K562 (cell line): ENCODE results near the gene DHODH. TPM values are rescaled to one million over a fixed set of nuclear protein-coding genes. Genes with fewer than 3 reads are reported as not detected.

Source experiments
- ATAC-seq: fragments of 200-7000 bp; cut with Tn5 transposase; 3 replicates; pipeline ENCODE4 v1.9.1; 2020; ENCODE audit warnings: moderate library complexity
- BruUV-seq: library from RNA; stranded (reverse); fragments of 400-500 nt; replicated peaks from 2 replicates; lab custom pipeline; 2021; lab: Mats Ljungman, UMichigan
- CTCF ChIA-PET: fragments of 300-600 bp; formaldehyde crosslinking; extraction: SDS; loops from one replicate; lab custom pipeline; 2021; ENCODE audit warnings: low intra/inter-chr PET ratio; lab: Yijun Ruan, JAX
- POLR2A ChIA-PET: fragments of 300-600, 350-650 bp; sonication (Branson Sonifier 250); formaldehyde crosslinking; extraction: SDS; loops from one replicate; lab custom pipeline; 2021; ENCODE audit warnings: antibody characterized with exemption, inconsistent platforms; lab: Yijun Ruan, JAX
- DNase-seq, 4 experiments: peaks; one replicate each; pipeline versions ENCODE4 v3.0.0 to v3.0.0-alpha.2; 2011 to 2018; ENCODE audit warnings: low spot score in 3 of 4, mixed read lengths in 3 of 4; ENCODE audit errors: extremely low read depth in 1 of 4
- FAIRE-seq: peaks from 2 replicates; lab custom pipeline; 2011; peaks lifted over from hg19 to GRCh38; lab: Jason Lieb, UNC
- H2AFZ ChIP-seq: 2 replicates; pipeline ENCODE4 v1.6.0; 2011; ENCODE audit warnings: low read depth, low read length, control low read depth, inconsistent platforms
- H3K27ac ChIP-seq: fragments of 200-600 bp; 3 replicates; pipeline ENCODE4 v1.8.0; 2011; ENCODE audit warnings: low read depth, mild to moderate bottlenecking, control low read depth, inconsistent platforms, low read length, moderate library complexity, mixed read lengths; ENCODE audit errors: extremely low read depth
- H3K27me3 ChIP-seq, 2 experiments: fragments of 300-600 bp in 1 of 2; 2 replicates in 1 of 2; 3 replicates in 1 of 2; pipeline versions ENCODE4 v1.6.0 to v1.8.0; 2011; ENCODE audit warnings: inconsistent platforms in 2 of 2, low read length in 2 of 2, mild to moderate bottlenecking in 1 of 2, mixed read lengths in 1 of 2, moderate library complexity in 1 of 2; ENCODE audit not compliant: control insufficient read depth in 2 of 2, insufficient read depth in 2 of 2
- H3K36me3 ChIP-seq: fragments of 300-600 bp; 3 replicates; pipeline ENCODE4 v1.8.0; 2011; ENCODE audit warnings: mild to moderate bottlenecking, low read length, inconsistent platforms; ENCODE audit not compliant: control insufficient read depth, insufficient read depth
- H3K4me1 ChIP-seq, 2 experiments: fragments of 200-600 bp in 1 of 2; replicated peaks in 1 of 2; 2 replicates in 1 of 2; 3 replicates in 1 of 2; pipeline versions ENCODE4 v1.5.1 to v1.8.0; 2011; ENCODE audit warnings: inconsistent platforms in 2 of 2, low read length in 2 of 2, mild to moderate bottlenecking in 1 of 2, mixed read lengths in 1 of 2, moderate library complexity in 1 of 2; ENCODE audit not compliant: control insufficient read depth in 2 of 2, insufficient read depth in 2 of 2
- H3K4me2 ChIP-seq: 2 replicates; pipeline ENCODE4 v1.6.1; 2011; ENCODE audit warnings: low read length, control low read depth, inconsistent platforms, mixed read lengths; ENCODE audit not compliant: insufficient read depth
- H3K4me3 ChIP-seq: fragments of 200-600 bp; sonication (generic), shearing (Covaris generic); 2 replicates; pipeline ENCODE4 v1.5.1; 2016; ENCODE audit warnings: control low read depth, inconsistent platforms
- H3K79me2 ChIP-seq: fragments of 200-600 bp; 3 replicates; pipeline ENCODE4 v1.8.0; 2011; ENCODE audit warnings: low read length, inconsistent platforms; ENCODE audit not compliant: control insufficient read depth, insufficient read depth
- H3K9ac ChIP-seq, 2 experiments: 2 replicates each; pipeline versions ENCODE4 v1.6.0 to v1.6.1; 2011; ENCODE audit warnings: low read depth in 2 of 2, low read length in 2 of 2, control low read depth in 1 of 2, inconsistent platforms in 1 of 2, mild to moderate bottlenecking in 1 of 2, mixed read lengths in 1 of 2; ENCODE audit not compliant: insufficient read depth in 1 of 2
- H3K9me1 ChIP-seq: one replicate; pipeline ENCODE4 v1.6.0; 2011; ENCODE audit warnings: inconsistent platforms, mild to moderate bottlenecking, low read length, moderate library complexity; ENCODE audit not compliant: control insufficient read depth, insufficient read depth
- H3K9me3 ChIP-seq: replicated peaks from 2 replicates; pipeline ENCODE4 v1.5.1; 2011; ENCODE audit warnings: low read depth, low read length, inconsistent platforms; ENCODE audit not compliant: control insufficient read depth, insufficient read depth
- H4K20me1 ChIP-seq: replicated peaks from 2 replicates; pipeline ENCODE4 v1.6.1; 2011; ENCODE audit warnings: low read length, inconsistent platforms, mixed read lengths; ENCODE audit not compliant: control insufficient read depth, insufficient read depth
- BRD9 ChIP-seq: fragments of 450-650 bp; IDR thresholded peaks from 2 replicates; pipeline ENCODE4 v1.6.1; 2018; ENCODE audit warnings: low read depth; ENCODE audit not compliant: partially characterized antibody
- GABPB1 ChIP-seq: sonication (generic); formaldehyde crosslinking; IDR thresholded peaks from 2 replicates; pipeline ENCODE4 v1.8.0; 2022; ENCODE audit warnings: mild to moderate bottlenecking, missing genetic modification reagents
- MEF2A ChIP-seq: IDR thresholded peaks from 2 replicates; pipeline ENCODE4 v1.6.1; 2011; ENCODE audit warnings: low read depth, mild to moderate bottlenecking, low read length, moderate library complexity; ENCODE audit not compliant: control insufficient read depth
- PHB2 ChIP-seq: fragments of 450-650 bp; IDR thresholded peaks from 2 replicates; pipeline ENCODE4 v1.6.1; 2017; ENCODE audit warnings: low read depth
- TBL1XR1 ChIP-seq, 2 experiments: IDR thresholded peaks; 2 replicates each; pipeline ENCODE4 v1.6.1; 2012; ENCODE audit warnings: improper control_type of control experiment in 2 of 2, low read length in 2 of 2, mild to moderate bottlenecking in 1 of 2
- ZNF395 ChIP-seq: fragments of 200-800 bp; sonication (Bioruptor generic); IDR thresholded peaks from 2 replicates; pipeline ENCODE4 v1.6.1; 2017; ENCODE audit warnings: missing genetic modification characterization, missing compliant biosample characterization
- WGBS: fragments of 100-300 bp; shearing (Covaris generic); methylation state at CpG from one replicate; pipeline ENCODE4 v1.1.6; 2016; ENCODE audit warnings: low coverage, mixed read lengths; ENCODE audit not compliant: insufficient coverage; ENCODE audit errors: missing lambda C conversion rate; 5-methylcytosine and 5-hydroxymethylcytosine counted together
- in situ Hi-C: fragments of 300-500 bp; cut with MboI; formaldehyde crosslinking; loops from 4 replicates; pipeline ENCODE4 v1.15.0; 2018; ENCODE audit warnings: inconsistent platforms, mixed read lengths
- intact Hi-C: fragments of 100-400 bp; cut with micrococcal nuclease; formaldehyde crosslinking; loops from 2 replicates; pipeline ENCODE4 v1.14.2; 2022
- polyA plus RNA-seq, 8 experiments: library from polyadenylated mRNA; depleted of rRNA in 4 of 8; stranded (reverse) in 5 of 8; unstranded in 3 of 8; fragments of >200 nt; fragmentation: Nextera tagmentation in 2 of 8; fragmentation: Illumina TruSeq in 1 of 8; extraction: Ambion mirVana in 2 of 8; extraction: Trizol in 1 of 8; gene quantifications; 2 replicates each; pipeline versions ENCODE4 v1.2.1 to v1.2.3, GENCODE V29; 2011 to 2014; ENCODE audit warnings: inconsistent platforms in 1 of 8, missing spikeins in 1 of 8
- total RNA-seq, 7 experiments: library from RNA; depleted of rRNA in 6 of 7; stranded (reverse); fragments of >200 nt in 6 of 7; fragmentation: Illumina TruSeq in 2 of 7; extraction: Trizol in 2 of 7; gene quantifications; 2 replicates each; pipeline versions ENCODE4 v1.2.1 to v1.2.3, GENCODE V29; 2011 to 2021; ENCODE audit warnings: low replicate concordance in 1 of 7

Gene DHODH
- total and polyA plus RNA-seq, 9 of the 15 experiments (the other 6 are each of a cell fraction or from before 2014, with no cell fraction given): 4.3 to 19.9 (median 12.7) TPM

GRCh38 chr16:72002619-72003018 is 5.9 kb upstream of the DHODH start:
- 22% methylated on average over 1 of the region's 1 CpG for WGBS
- ChIA-PET CTCF (no interaction called here), POLR2A (no interaction called here)
- H3K9me3 ChIP-seq: no peaks in the 10 kb centered on the region
- no peak overlapping the region for H3K4me2 ChIP-seq
- TF ChIP-seq TBL1XR1 (IDR thresholded peaks at IDR 0.05; ENCODE audit: low read length in 2 of 2) (no peak), BRD9 (no peak), GABPB1 (CRISPR knock-in tag) (no peak), MEF2A (no peak), PHB2 (no peak), ZNF395 (CRISPR knock-in tag) (no peak)
- no peaks in the 10 kb centered on the region for H3K79me2 ChIP-seq
- H3K4me3 ChIP-seq: no peak overlapping the region
- peaks cover 8 to 14% of the 10 kb centered on the region in 2 experiments; a peak in 2 of 5 replicates for H3K27me3 ChIP-seq
- ATAC-seq (no peak), DNase-seq (no peak), FAIRE-seq (no peak)
- H2AFZ ChIP-seq: no peak overlapping the region
- H3K4me1 ChIP-seq: peaks cover 0 to 9% of the 10 kb centered on the region in 2 experiments; a peak in 3 of 5 replicates
- no peaks in the 10 kb centered on the region for H3K36me3 ChIP-seq
- H3K9me1 ChIP-seq: no peaks in the 10 kb centered on the region
- no TSS peak for BruUV-seq
- no peak overlapping the region for H3K9ac ChIP-seq
- H4K20me1 ChIP-seq: no peaks in the 10 kb centered on the region
- intact Hi-C loops (no loop called here), in situ Hi-C loops (no loop called here)
- no peak overlapping the region for H3K27ac ChIP-seq
